Caco-2 (cell line): ENCODE measurements around the gene FARSB. TPM values are rescaled to one million over a fixed set of nuclear protein-coding genes. Genes with fewer than 3 reads are reported as not detected.

Source experiments
- BruUV-seq: library from RNA; stranded (reverse); fragments of 400-500 nt; replicated peaks from 2 replicates; lab custom pipeline; 2021; lab: Mats Ljungman, UMichigan
- CTCF ChIA-PET: fragments of 300-600 bp; sonication (Branson Sonifier 250); formaldehyde crosslinking; loops from one replicate; lab custom pipeline; 2022; ENCODE audit warnings: antibody characterized with exemption; lab: Charles Lee
- POLR2A ChIA-PET: fragments of 300-600 bp; sonication (Branson Sonifier 250); formaldehyde crosslinking; loops from one replicate; lab custom pipeline; 2022; ENCODE audit warnings: antibody characterized with exemption; lab: Charles Lee
- DNase-seq, 2 experiments: peaks; one replicate each; pipeline versions ENCODE4 v3.0.0 to v3.0.0-alpha.2; 2020 to 2022
- H3K27me3 ChIP-seq: replicated peaks from 2 replicates; pipeline ENCODE4 v1.6.0; 2011; ENCODE audit warnings: low read length; ENCODE audit not compliant: control insufficient read depth, insufficient read depth
- H3K36me3 ChIP-seq: 2 replicates; pipeline ENCODE4 v1.5.1; 2011; ENCODE audit warnings: low read length; ENCODE audit not compliant: control insufficient read depth, insufficient read depth
- H3K4me1 ChIP-seq: fragments of 250-450 bp; sonication (Bioruptor Pico); 2 replicates; pipeline ENCODE4 v1.5.1; 2020; ENCODE audit warnings: mild to moderate bottlenecking
- H3K4me3 ChIP-seq: 2 replicates; pipeline ENCODE4 v1.5.1; 2011; ENCODE audit warnings: low read depth, mild to moderate bottlenecking, control low read depth, low read length
- H3K9me3 ChIP-seq: fragments of 250-450 bp; sonication (Bioruptor Pico); 2 replicates; pipeline ENCODE4 v1.5.1; 2020; ENCODE audit warnings: mild to moderate bottlenecking, moderate library complexity
- H3K27ac Mint-ChIP-seq: one replicate; pipeline ENCODE4 v1.8.0; 2022; ENCODE audit warnings: mixed read lengths; ENCODE audit not compliant: unreplicated experiment
- H3K27me3 Mint-ChIP-seq: one replicate; pipeline ENCODE4 v1.8.0; 2022; ENCODE audit warnings: mixed read lengths; ENCODE audit not compliant: insufficient read depth, unreplicated experiment
- H3K36me3 Mint-ChIP-seq: one replicate; pipeline ENCODE4 v1.8.0; 2022; ENCODE audit warnings: mild to moderate bottlenecking, mixed read lengths; ENCODE audit not compliant: insufficient read depth, unreplicated experiment
- H3K4me1 Mint-ChIP-seq: one replicate; pipeline ENCODE4 v1.8.0; 2022; ENCODE audit warnings: low read depth, mixed read lengths; ENCODE audit not compliant: unreplicated experiment
- H3K4me3 Mint-ChIP-seq: one replicate; pipeline ENCODE4 v1.8.0; 2022; ENCODE audit warnings: mild to moderate bottlenecking, moderate library complexity, mixed read lengths; ENCODE audit not compliant: unreplicated experiment
- H3K9me3 Mint-ChIP-seq: one replicate; pipeline ENCODE4 v1.8.0; 2022; ENCODE audit warnings: mixed read lengths; ENCODE audit not compliant: unreplicated experiment
- CTCF ChIP-seq, 2 experiments: fragments of 200-600 bp in 1 of 2; IDR thresholded peaks; 1 replicate in 1 of 2; 2 replicates in 1 of 2; pipeline versions ENCODE4 v1.5.1 to v1.8.0; 2011 to 2022; ENCODE audit warnings: antibody characterized with exemption in 1 of 2, control low read depth in 1 of 2, inconsistent platforms in 1 of 2, low read depth in 1 of 2, low read length in 1 of 2, mild to moderate bottlenecking in 1 of 2, moderate library complexity in 1 of 2; ENCODE audit not compliant: insufficient read depth in 1 of 2, severe bottlenecking in 1 of 2, unreplicated experiment in 1 of 2
- intact Hi-C: fragments of 100-400 bp; cut with micrococcal nuclease; formaldehyde crosslinking; loops from one replicate; pipeline ENCODE4 v1.10.0; 2022; ENCODE audit not compliant: unreplicated experiment
- total RNA-seq: library from RNA; stranded (reverse); gene quantifications from 2 replicates; pipeline ENCODE4 v1.2.3, GENCODE V29; 2022

Gene FARSB
- total RNA-seq, 1 experiment from 2014 or later: 48.9 TPM

GRCh38 chr2:222563936-222564335 is 92.0 kb downstream of the FARSB start:
- intact Hi-C loops: loop anchor here (5.0 kb wide), 1 partner anchor 122 kb away; no protein-coding TSS in a partner anchor

GRCh38 chr2:222563106-222563718 is 92.7 kb downstream of the FARSB start:
- no peak overlapping the region for H3K27ac Mint-ChIP-seq
- TF ChIP-seq CTCF (IDR thresholded peaks at IDR 0.05; ENCODE audit: insufficient read depth in 1 of 2, low read depth in 1 of 2, low read length in 1 of 2, severe bottlenecking in 1 of 2, unreplicated experiment in 1 of 2): no peak
- peaks cover 22% of the 10 kb centered on the region for H3K36me3 Mint-ChIP-seq
- no peaks in the 10 kb centered on the region for H3K9me3 Mint-ChIP-seq
- no TSS peak for BruUV-seq
- no peak overlapping the region for H3K4me3 Mint-ChIP-seq
- CTCF ChIA-PET: interaction anchor here (1.1 kb wide), 1 partner anchor 245 kb away, joined by 3 read pairs; no protein-coding TSS in a partner anchor
- H3K27me3 ChIP-seq: no peaks in the 10 kb centered on the region
- intact Hi-C loops: loop anchor here (5.0 kb wide), 1 partner anchor 121 kb away; no protein-coding TSS in a partner anchor
- H3K9me3 ChIP-seq: no peaks in the 10 kb centered on the region
- POLR2A ChIA-PET: no interaction called here
- DNase-seq: no peak
- H3K4me1 Mint-ChIP-seq: no peaks in the 10 kb centered on the region
- H3K36me3 ChIP-seq: no peaks in the 10 kb centered on the region
- H3K4me3 ChIP-seq: no peak overlapping the region
- no peaks in the 10 kb centered on the region for H3K4me1 ChIP-seq
- no peaks in the 10 kb centered on the region for H3K27me3 Mint-ChIP-seq

More at GRCh38 chr2:222563936-222564335, 92.0 kb downstream of the FARSB start:
- H3K27me3 Mint-ChIP-seq: no peaks in the 10 kb centered on the region
- H3K4me3 Mint-ChIP-seq: no peak overlapping the region
- POLR2A ChIA-PET: no interaction called here
- DNase-seq: no peak
- no peak for TF ChIP-seq CTCF (IDR thresholded peaks at IDR 0.05; ENCODE audit: insufficient read depth in 1 of 2, low read depth in 1 of 2, low read length in 1 of 2, severe bottlenecking in 1 of 2, unreplicated experiment in 1 of 2)
- Histone ChIP-seq H3K4me3 (no peak overlapping the region), H3K36me3 (no peaks in the 10 kb centered on the region), H3K4me1 (no peaks in the 10 kb centered on the region), H3K9me3 (no peaks in the 10 kb centered on the region), H3K27me3 (no peaks in the 10 kb centered on the region)
- CTCF ChIA-PET: interaction anchor here (1.1 kb wide), 1 partner anchor 246 kb away, joined by 3 read pairs; no protein-coding TSS in a partner anchor
- no peak overlapping the region for H3K27ac Mint-ChIP-seq
- no peaks in the 10 kb centered on the region for H3K4me1 Mint-ChIP-seq
- H3K9me3 Mint-ChIP-seq: no peaks in the 10 kb centered on the region
- no TSS peak for BruUV-seq
- H3K36me3 Mint-ChIP-seq: peaks cover 21% of the 10 kb centered on the region

GRCh38 chr2:222561817-222562645 is 93.9 kb downstream of the FARSB start:
- Mint-ChIP-seq H3K27ac (no peak overlapping the region), H3K9me3 (no peaks in the 10 kb centered on the region), H3K27me3 (peaks cover 4% of the 10 kb centered on the region), H3K36me3 (peaks cover 17% of the 10 kb centered on the region), H3K4me1 (no peaks in the 10 kb centered on the region), H3K4me3 (no peak overlapping the region)
- intact Hi-C loops: loop anchor here (1.0 to 5.0 kb wide), 4 partner anchors 120 to 537 kb away; no protein-coding TSS in a partner anchor
- CTCF ChIA-PET: interaction anchor here (1.4 to 1.8 kb wide), 2 partner anchors 244 to 523 kb away, joined by 5 to 13 read pairs; no protein-coding TSS in a partner anchor
- Histone ChIP-seq H3K9me3 (no peaks in the 10 kb centered on the region), H3K36me3 (no peaks in the 10 kb centered on the region), H3K4me1 (no peaks in the 10 kb centered on the region), H3K27me3 (no peaks in the 10 kb centered on the region), H3K4me3 (no peak overlapping the region)
- peak; percentile 58 to 80 for TF ChIP-seq CTCF (IDR thresholded peaks at IDR 0.05; ENCODE audit: insufficient read depth in 1 of 2, low read depth in 1 of 2, low read length in 1 of 2, severe bottlenecking in 1 of 2, unreplicated experiment in 1 of 2)
- POLR2A ChIA-PET: no interaction called here
- BruUV-seq: TSS peak; percentile 10
- DNase-seq: peak in 1 of 2 experiments; percentile 69
